Lung (tissue), 12 donors: ENCODE results near the gene CFAP206. TPM values are rescaled to one million over a fixed set of nuclear protein-coding genes. Genes with fewer than 3 reads are reported as not detected.

Experiments used
- ATAC-seq: fragments of 200-7000 bp; cut with Tn5 transposase; one replicate; pipeline ENCODE4 v1.9.1; 2020; ENCODE audit warnings: moderate number of reproducible peaks; ENCODE audit not compliant: insufficient read depth, low FRiP score
- DNase-seq, 3 donors: peaks; one replicate each; pipeline ENCODE4 v3.0.0-alpha.2; 2013 to 2017
- H3K27ac ChIP-seq, 2 donors: one replicate each; pipeline ENCODE4 v1.5.1; 2013; ENCODE audit warnings: mild to moderate bottlenecking in 2 of 2, moderate library complexity in 2 of 2, control low read depth in 1 of 2, inconsistent platforms in 1 of 2, low read depth in 1 of 2, low read length in 1 of 2
- H3K27me3 ChIP-seq, 3 donors: one replicate each; pipeline ENCODE4 v1.5.1; 2013; ENCODE audit warnings: low read length in 2 of 3; ENCODE audit not compliant: control insufficient read depth in 3 of 3, insufficient read depth in 3 of 3
- H3K36me3 ChIP-seq, 4 donors: one replicate each; pipeline ENCODE4 v1.5.1; 2013; ENCODE audit warnings: low read length in 4 of 4, mild to moderate bottlenecking in 1 of 4, moderate library complexity in 1 of 4; ENCODE audit not compliant: control insufficient read depth in 4 of 4, insufficient read depth in 4 of 4
- H3K4me1 ChIP-seq, 5 donors: one replicate each; pipeline ENCODE4 v1.5.1; 2013; ENCODE audit warnings: low read length in 5 of 5, mild to moderate bottlenecking in 2 of 5, moderate library complexity in 1 of 5; ENCODE audit not compliant: control insufficient read depth in 5 of 5, insufficient read depth in 5 of 5
- H3K4me3 ChIP-seq: one replicate; pipeline ENCODE4 v1.5.1; 2013; ENCODE audit warnings: mild to moderate bottlenecking, control low read depth, moderate library complexity
- H3K9ac ChIP-seq, 2 donors: one replicate each; pipeline ENCODE4 v1.5.1; 2013; ENCODE audit warnings: low read length in 2 of 2, control low read depth in 1 of 2; ENCODE audit not compliant: insufficient read depth in 1 of 2
- H3K9me3 ChIP-seq, 4 donors: one replicate each; pipeline ENCODE4 v1.5.1; 2013; ENCODE audit warnings: low read length in 3 of 4, mild to moderate bottlenecking in 1 of 4, moderate library complexity in 1 of 4; ENCODE audit not compliant: control insufficient read depth in 4 of 4, insufficient read depth in 3 of 4
- WGBS, 2 donors: extraction: QIAGEN DNeasy Blood & Tissue Kit; methylation state at CpG; one replicate each; pipeline ENCODE4 v1.1.7; 2013; 5-methylcytosine and 5-hydroxymethylcytosine counted together
- polyA plus RNA-seq, 2 donors: library from polyadenylated mRNA; stranded (reverse); fragments of 200-250 nt; gene quantifications; one replicate each; pipeline ENCODE4 v1.2.1, GENCODE V29; 2013
- total RNA-seq, 2 donors: library from RNA; depleted of rRNA in 1 of 2; stranded (reverse); fragments of >200 nt in 1 of 2; gene quantifications; one replicate each; pipeline ENCODE4 v1.2.1, GENCODE V29; 2014 to 2021
- TF ChIP-seq, protein P1 (sequence below): IDR thresholded peaks from 2 replicates; pipeline ENCODE4 v1.5.1; 2012; ENCODE audit warnings: mild to moderate bottlenecking; ENCODE audit errors: control extremely low read depth, extremely low read depth
- donor health status: control.
- donor health status: control.
- donor health status: Bipolar disorder and iron deficiency.
- donor health status: healthy.
- donor health status: DM: yes; HTN: yes; CAD: no.

Gene CFAP206
- total and polyA plus RNA-seq, 4 donors, result 2.3 to 15.0 (median 8.0) TPM

DNA sequence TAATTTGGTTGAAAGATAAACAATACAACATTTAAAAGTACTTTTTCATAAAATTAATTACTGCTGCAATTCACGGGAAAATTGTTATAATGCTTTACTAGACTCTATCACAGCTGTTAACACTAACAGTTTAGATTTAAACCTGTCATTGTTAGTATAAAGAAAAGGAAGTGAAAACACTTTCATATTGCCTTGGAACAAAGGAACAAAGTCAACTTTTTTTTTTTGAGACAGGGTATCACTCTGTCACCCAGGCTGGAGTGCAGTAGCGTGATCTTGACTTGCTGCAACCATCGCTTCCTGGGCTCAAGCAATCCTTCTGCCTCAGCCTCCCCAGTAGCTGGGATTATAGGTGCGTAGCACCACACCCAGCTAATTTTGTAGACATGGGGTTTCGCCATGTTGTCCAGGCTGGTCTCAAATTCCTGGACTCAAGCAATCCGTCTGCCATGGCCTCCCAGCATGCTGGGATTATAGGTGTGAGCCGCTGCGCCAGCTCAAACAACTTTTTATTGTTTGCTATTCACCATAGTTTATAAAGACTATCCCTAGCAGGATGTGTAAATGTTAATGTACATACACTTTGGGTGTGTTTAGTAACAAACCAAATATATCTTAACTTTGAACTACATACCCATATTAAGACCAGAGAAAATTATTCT is 87.1 kb downstream of the CFAP206 start:
- 88 to 93% methylated on average over 8 of the region's 8 CpGs for WGBS, 2 donors

GRCh38 chr6:87498048-87498447 is 90.3 kb downstream of the CFAP206 start:
- TF ChIP-seq, protein P1, sequence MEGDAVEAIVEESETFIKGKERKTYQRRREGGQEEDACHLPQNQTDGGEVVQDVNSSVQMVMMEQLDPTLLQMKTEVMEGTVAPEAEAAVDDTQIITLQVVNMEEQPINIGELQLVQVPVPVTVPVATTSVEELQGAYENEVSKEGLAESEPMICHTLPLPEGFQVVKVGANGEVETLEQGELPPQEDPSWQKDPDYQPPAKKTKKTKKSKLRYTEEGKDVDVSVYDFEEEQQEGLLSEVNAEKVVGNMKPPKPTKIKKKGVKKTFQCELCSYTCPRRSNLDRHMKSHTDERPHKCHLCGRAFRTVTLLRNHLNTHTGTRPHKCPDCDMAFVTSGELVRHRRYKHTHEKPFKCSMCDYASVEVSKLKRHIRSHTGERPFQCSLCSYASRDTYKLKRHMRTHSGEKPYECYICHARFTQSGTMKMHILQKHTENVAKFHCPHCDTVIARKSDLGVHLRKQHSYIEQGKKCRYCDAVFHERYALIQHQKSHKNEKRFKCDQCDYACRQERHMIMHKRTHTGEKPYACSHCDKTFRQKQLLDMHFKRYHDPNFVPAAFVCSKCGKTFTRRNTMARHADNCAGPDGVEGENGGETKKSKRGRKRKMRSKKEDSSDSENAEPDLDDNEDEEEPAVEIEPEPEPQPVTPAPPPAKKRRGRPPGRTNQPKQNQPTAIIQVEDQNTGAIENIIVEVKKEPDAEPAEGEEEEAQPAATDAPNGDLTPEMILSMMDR, result no peak
- Histone ChIP-seq H3K4me1 (no peaks in the 10 kb centered on the region), H3K36me3 (peaks cover 0 to 15% (median 8%) of the 10 kb centered on the region in 4 donors), H3K27me3 (no peaks in the 10 kb centered on the region), H3K9ac (no peak overlapping the region), H3K27ac (no peak overlapping the region), H3K9me3 (no peaks in the 10 kb centered on the region), H3K4me3 (no peak overlapping the region)
- ATAC-seq (no peak), DNase-seq (no peak)

More for the DNA sequence above, 87.1 kb downstream of the CFAP206 start:
- Histone ChIP-seq H3K4me3 (no peak overlapping the region), H3K36me3 (peaks cover 0 to 10% (median 5%) of the 10 kb centered on the region in 4 donors), H3K4me1 (no peaks in the 10 kb centered on the region), H3K9me3 (no peaks in the 10 kb centered on the region), H3K27ac (no peak overlapping the region), H3K9ac (no peak overlapping the region), H3K27me3 (no peaks in the 10 kb centered on the region)
- no peak for ATAC-seq
- DNase-seq, result no peak
- TF ChIP-seq, protein P1, result no peak

DNA sequence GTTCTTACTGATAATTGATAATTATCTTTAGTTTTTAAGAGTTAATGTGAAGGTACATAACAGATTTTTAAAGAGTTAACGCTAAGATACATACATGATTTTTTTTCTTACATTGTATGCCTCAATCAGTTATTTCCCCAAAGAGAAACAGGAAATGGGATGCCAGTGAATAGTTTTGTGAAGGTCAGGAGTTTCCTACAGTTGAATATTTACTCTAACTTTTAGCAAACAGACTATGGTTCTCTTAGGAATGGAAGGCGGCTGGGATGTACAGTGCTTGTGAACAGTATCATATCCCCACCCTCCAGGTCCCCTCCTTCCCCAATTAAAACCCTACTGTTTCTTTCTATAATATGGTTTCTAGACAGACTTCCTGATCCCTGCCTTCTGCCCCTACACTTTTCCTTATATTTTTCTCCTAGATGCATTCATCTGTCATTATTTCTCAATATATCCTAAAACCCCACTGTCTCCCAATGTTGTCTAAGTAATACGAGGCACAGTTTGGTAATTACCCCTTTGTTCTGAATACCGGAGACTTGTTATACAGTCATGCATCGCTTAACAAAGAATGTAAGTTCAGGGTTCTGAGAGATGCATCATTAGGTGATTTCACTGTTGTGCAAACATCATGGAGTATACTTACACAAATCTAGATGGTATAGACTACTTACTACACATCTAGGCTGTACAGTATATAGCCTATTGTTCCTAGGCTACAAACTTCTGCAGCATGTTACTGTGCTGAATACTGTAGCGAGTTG is 94.2 kb downstream of the CFAP206 start:
- Histone ChIP-seq H3K9ac (no peak overlapping the region), H3K36me3 (peaks cover 0 to 23% (median 11%) of the 10 kb centered on the region in 4 donors), H3K27me3 (no peaks in the 10 kb centered on the region), H3K4me3 (no peak overlapping the region), H3K4me1 (peaks cover 0 to 11% (median 0%) of the 10 kb centered on the region in 5 donors), H3K27ac (no peak overlapping the region), H3K9me3 (no peaks in the 10 kb centered on the region)
- TF ChIP-seq, protein P1, result no peak
- no peak for DNase-seq
- no peak for ATAC-seq
- WGBS, 2 donors, result 87 to 88% methylated on average over 6 of the region's 6 CpGs
